UCSD-AML1 (cell line): Measurements from ENCODE around the gene RBMY1E.
"Not testable (repeated sequence)": the region's sequence is repeated elsewhere in the genome, so short reads cannot be mapped to it uniquely, and the experiment has no call there.

Experiments
- DNase-seq: peaks from one replicate; lab custom pipeline; 2025; ENCODE audit not compliant: unreplicated experiment; lab: John Stamatoyannopoulos, UW

Gene RBMY1E

DNA sequence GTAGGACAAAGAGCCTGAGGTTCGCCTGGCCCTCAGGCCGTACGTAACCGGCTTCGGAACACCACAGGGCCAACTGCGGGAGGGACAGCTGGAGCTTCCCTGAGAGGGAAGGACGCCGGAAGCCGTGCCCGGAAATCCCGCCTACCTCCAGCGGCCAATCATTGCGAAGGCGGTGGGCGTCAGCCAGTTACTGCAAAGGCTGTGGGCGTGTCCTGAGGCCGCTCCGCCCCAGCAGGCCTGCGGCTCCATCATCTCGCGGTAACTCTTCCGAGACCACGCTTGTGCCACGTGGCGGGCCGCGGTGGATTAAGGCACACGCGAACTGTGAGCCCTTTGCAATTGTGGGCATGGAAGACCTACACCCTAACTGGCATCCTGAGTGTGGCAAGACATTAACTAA lies at the start of gene RBMY1E:
Gene RBMY1E, minus strand, starts transcription at position 101 of the 400 bp plus-strand sequence. CDS start 1,978 bp downstream, outside the sequence.
- DNase-seq, result not testable (repeated sequence)

DNA sequence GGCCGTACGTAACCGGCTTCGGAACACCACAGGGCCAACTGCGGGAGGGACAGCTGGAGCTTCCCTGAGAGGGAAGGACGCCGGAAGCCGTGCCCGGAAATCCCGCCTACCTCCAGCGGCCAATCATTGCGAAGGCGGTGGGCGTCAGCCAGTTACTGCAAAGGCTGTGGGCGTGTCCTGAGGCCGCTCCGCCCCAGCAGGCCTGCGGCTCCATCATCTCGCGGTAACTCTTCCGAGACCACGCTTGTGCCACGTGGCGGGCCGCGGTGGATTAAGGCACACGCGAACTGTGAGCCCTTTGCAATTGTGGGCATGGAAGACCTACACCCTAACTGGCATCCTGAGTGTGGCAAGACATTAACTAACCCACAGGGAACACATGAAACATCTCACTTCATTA lies 23.4 kb downstream of the RBMY1E start, which contains the start of gene RBMY1D:
Gene RBMY1D, minus strand, starts transcription at position 101 of the 400 bp plus-strand sequence. CDS start 2,013 bp downstream, outside the sequence.
- DNase-seq, result not testable (repeated sequence)

DNA sequence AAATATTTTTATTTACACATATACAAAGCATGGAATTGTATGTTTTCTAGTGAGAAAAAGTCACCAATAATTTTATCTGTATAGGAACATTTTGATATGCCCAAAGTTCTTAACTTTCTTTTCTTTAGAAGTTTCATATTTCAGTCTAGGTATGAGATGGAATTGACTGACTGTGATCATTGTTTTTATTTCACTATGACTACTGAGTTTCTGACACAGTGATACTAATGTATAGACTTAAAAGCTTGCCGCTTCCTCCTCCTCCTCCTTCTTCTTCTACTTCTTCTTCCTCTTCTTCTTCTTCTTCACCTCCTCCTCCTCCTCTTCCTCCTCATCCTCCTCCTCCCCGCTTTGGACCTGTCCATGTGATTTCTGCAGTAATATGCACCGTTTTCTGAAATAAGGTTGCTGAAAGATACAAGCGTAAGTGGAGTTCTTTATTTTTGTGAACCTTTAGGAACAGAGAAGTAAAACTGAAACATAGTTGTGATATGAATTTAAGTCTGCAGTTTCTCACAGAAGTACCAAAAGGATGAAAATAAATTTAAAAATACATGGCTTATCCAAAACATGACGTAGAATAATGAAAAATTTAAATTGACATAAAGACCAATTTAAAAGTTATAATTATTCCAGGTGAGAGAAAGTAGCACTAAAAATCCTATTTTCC lies 48.3 kb downstream of the RBMY1E start:
- DNase-seq, result not testable (repeated sequence)
